HG03460 (cell line): ENCODE results near the gene MADD.

Source experiments
- ATAC-seq: cut with Tn5 transposase; IDR thresholded peaks from one replicate; pipeline ENCODE4 v1.9.1; 2021; ENCODE audit not compliant: unreplicated experiment

The MADD gene

DNA sequence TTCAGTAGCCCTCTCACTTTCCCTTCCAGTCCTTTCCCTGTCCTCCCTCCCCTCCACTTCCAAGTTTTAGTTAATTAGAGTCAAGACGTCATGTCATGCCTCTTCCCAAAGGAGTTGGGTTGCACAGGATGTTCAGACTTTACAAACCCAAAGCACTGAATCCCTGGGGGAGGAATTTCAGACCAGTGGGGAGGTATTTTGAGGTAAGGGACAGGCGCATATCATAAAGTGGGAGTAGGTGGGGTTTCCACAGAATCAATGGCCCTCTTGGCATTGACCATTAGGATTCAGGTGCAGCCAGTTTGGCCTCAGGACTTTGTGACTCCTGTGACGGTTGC lies 20.6 kb upstream of the MADD start:
- no peak for ATAC-seq

DNA sequence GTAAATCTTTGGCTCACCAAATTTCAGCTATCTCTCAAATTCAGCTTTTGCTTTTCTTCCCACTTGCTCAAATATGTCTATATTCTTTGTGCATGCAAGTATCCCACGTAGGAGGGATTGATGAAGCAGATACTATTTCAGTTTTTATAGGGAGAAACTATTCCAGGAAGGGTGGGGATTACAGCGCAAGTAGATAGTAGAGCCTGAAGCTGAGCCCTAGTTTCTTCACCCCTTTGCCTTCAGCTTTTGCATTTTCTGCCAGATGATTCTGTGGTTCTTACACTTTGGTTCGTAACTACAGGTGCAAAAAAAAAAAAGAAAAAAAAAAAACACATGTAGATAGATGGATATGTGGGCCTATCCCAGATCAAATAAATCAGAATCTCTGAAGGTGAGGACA lies 18.2 kb upstream of the MADD start:
- no peak for ATAC-seq

DNA sequence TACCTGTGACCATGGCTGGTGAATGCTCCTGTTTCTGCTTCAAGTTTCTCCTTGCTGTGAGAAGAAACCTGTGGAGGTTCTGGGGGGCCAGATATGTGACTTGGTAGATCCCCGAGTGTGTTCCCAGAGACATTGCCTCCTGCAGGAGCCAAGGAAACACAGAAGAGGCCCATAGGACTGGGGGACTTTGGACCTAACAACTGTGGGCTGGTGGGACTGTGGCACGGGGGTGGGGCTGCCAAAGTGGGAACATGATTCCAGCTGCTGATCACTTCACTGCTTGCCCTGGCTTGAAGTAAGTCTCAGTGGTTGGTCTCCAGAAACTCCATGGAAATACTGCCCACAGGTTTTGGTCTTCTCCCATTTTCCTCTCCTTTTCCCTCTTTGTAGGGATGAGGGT lies 16.3 kb upstream of the MADD start:
- ATAC-seq, result no peak

DNA sequence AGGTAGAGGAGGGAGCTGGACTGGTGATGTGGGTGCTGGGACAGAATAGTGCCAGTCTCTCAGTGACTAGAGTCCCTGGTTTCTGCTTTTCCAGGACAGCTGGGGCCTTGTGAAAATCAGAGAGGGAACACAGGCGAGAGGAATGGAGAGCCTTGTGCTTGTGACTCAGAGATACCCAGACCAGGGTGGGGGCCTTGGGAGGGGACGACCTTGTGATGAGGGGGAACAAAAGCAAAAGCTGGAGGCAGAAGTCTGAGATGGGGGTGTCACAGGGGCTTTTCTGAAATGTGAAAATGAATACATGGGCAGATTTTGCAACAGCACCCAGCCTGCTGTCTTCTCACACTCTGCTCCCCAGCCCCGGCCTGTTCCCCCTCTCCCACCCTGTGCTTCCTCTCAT lies 15.5 kb upstream of the MADD start:
- no peak for ATAC-seq

DNA sequence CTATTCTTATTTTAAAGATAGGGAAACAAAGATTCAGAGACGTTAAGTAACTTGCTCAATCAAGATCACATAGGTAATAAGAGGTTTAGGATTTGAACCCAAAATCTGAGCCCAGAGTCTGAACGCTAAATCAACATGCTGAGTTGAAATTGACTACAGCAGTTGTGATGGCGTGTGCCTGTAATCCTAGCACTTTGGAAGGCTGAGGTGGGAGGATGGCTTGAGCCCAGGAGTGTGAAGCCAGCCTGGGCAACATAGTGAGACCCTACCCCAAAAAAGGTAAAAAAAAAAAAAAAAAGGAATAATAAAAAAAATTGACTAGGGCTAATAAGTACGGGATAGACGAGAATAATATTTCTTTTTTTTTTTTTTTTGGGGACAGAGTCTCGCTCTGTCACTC lies 13.6 kb upstream of the MADD start:
- no peak for ATAC-seq

DNA sequence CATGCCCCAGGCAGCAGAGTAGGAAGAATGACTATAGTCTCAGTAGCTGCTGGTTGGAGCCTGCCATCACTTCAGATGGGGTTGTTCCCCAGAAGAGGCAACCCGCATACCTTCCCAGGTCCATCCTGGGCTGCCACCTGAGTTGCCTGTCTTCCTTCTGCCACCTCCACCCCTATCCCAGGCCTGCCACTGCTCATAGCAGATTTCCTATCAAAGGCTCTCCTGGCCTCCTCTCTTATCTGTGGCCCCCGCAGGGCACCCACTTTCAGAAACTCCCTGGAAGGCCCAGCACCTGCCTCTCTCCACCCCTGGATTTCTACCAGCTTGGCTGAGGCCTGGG lies 12.8 kb upstream of the MADD start:
- ATAC-seq, result no peak

DNA sequence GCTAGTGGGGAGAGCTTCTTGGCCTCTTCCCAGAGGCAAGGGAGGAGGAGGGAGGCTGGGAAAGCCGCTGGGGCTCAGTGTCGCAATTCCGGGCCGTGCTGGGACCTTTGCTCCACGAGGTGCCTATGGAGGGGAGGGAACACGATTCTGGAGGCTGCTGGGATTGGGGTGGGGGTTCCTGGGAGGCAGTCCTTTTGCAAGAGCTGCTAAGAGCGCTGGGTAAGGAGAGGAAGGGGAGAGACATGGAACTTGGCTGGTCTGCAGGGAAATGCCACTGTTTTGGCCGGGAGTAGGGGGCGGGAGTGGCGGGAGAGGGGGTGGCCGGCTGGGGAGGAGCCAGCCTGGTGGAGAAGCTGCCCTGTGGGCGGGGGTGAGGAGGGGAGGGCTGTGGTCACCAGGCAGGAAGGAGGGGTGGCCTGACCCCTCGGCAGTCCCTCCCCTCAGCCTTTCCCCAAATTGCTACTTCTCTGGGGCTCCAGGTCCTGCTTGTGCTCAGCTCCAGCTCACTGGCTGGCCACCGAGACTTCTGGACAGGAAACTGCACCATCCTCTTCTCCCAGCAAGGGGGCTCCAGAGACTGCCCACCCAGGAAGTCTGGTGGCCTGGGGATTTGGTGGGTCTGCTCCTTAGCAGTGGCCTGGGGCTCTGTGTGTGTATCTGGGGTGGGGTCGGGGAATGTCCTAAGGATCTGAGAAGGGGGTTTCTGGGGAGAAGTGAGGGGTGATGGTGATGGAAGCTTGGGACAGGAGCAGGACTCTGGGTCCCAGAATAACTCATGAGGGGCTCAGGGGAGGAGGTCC lies 12.2 kb upstream of the MADD start, which contains the start of gene NR1H3:
NR1H3 (plus strand) TSS at position 480 of the 800 bp plus-strand sequence. CDS start 1,221 bp downstream, outside the sequence.
- no peak for ATAC-seq

DNA sequence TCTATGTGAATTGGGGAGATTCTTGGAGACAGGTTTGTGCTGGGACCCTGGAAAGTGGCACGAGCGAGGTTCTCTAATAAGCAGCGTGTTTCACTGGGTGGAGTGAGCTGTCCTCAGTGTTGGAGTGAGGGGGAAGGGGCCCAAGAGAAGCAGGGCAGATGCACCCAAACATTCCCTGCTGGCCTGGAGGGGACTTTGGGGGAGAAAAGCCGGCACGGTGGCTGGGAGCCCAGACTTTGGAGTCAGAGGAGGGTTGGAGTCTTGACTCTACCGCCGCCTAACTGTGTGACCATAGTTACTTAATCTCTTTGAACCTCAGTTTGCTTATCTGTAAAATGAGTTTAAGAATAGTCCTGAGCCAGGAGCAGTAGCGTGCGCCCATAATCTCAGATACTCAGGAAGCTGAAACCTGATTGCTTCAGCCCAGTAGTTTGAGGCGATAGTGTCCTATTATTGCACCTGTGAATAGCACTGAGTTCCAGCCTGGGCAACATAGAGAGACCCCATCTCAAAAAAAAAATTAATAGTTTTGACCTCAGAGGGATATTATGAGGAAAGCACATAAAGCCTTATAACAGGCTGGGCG lies 11.5 kb upstream of the MADD start:
- ATAC-seq, result no peak

DNA sequence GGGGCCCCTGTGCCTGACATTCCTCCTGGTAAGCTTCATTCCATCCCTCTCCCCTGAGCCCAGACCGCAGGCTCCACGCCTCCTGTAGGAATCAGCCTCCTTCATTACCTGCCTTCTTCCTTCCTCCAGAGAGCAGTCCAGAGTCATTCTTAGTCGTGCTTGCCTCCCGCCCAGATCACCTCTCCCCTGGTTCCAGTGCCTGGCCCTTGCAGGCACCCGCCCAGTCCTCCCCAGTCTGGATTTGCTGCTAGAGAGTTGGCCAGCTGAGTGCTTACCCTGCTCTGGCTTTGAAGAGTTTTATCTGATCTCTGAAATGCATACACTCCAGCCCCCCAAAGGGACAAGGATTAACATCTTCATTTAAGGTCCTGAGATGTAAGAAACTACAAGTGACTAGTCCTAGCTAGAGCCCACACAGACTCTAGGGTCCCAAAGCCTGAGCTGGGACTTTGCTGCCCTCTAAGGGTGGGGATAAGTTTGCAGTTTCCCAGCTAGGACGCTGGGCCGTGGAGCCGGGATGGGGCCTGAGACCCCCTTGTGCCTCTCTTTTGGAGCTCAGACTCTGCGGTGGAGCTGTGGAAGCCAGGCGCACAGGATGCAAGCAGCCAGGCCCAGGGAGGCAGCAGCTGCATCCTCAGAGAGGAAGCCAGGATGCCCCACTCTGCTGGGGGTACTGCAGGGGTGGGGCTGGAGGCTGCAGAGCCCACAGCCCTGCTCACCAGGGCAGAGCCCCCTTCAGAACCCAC lies 10.5 kb upstream of the MADD start:
- no peak for ATAC-seq

DNA sequence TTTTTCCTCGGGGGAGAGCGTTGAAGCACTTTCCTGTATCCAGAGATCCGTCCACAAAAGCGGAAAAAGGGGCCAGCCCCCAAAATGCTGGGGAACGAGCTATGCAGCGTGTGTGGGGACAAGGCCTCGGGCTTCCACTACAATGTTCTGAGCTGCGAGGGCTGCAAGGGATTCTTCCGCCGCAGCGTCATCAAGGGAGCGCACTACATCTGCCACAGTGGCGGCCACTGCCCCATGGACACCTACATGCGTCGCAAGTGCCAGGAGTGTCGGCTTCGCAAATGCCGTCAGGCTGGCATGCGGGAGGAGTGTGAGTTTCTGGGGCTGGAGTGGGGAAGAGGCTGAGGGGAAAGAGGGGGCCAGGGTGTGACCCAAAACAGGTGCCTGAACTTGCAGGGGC lies 9.6 kb upstream of the MADD start:
- ATAC-seq, result no peak

DNA sequence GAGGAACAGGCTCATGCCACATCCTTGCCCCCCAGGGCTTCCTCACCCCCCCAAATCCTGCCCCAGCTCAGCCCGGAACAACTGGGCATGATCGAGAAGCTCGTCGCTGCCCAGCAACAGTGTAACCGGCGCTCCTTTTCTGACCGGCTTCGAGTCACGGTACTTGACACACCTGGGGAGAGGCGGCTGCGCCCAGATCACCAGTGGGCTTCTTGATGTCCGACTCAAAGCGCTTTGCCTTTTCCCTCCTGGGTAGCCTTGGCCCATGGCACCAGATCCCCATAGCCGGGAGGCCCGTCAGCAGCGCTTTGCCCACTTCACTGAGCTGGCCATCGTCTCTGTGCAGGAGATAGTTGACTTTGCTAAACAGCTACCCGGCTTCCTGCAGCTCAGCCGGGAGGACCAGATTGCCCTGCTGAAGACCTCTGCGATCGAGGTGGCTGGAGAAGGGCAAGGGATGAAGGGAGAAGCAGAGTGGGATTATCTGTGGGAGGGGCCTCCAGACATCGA lies 8.6 kb upstream of the MADD start:
- no peak for ATAC-seq

DNA sequence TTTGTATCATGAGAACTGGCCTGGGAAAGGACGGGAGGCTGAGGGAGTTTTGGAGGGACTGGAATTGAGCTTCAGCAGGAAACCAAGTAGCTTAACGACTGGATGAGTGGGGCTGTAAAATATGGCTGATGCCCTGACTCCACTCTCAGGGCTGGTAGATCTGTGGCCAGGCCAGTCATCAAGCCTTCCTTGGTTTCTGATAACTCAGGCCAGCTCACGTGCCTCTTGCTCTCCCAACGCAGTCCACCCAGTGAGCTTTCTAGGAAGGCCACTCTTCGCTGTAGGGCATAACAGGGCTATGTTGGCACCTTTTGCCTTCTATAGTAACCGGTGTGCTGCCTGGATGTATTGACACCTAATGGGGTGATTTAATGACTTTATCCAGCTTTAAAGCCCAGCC lies 5.8 kb upstream of the MADD start:
- no peak for ATAC-seq

DNA sequence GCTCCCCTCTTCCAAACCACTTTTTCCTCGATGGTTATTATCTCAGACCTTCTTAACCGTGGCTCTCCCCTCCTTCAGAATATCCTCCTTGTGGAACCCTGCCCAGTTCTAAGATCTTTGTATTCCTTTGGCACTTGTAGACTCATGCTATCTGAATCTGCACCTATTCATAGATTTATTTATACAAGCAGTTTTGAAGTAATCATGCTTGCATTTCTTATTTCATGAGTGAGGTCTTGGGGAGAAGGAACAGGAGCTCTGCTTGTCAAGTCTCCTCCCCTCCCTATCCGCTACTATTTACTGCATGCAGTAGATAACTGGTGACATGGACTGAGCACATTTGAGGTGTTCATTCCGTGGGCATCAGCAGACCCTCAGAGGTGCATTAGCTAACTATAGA lies 5.4 kb upstream of the MADD start:
- ATAC-seq, result no peak

DNA sequence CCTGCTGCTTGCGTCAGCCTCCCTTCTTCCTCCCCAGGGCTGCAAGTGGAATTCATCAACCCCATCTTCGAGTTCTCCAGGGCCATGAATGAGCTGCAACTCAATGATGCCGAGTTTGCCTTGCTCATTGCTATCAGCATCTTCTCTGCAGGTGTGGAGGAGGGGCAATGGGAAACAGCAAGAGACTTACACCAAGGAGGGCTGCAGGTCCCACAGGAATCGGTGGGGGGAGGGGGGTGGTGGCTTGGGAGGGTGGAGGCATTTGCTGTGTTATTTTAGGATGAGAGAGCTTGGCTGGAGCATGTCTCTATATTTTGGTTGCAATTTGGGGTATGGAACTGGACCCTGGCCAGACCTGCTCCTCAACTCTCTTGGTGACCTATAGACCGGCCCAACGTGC lies 2.1 kb upstream of the MADD start:
- ATAC-seq, result no peak

DNA sequence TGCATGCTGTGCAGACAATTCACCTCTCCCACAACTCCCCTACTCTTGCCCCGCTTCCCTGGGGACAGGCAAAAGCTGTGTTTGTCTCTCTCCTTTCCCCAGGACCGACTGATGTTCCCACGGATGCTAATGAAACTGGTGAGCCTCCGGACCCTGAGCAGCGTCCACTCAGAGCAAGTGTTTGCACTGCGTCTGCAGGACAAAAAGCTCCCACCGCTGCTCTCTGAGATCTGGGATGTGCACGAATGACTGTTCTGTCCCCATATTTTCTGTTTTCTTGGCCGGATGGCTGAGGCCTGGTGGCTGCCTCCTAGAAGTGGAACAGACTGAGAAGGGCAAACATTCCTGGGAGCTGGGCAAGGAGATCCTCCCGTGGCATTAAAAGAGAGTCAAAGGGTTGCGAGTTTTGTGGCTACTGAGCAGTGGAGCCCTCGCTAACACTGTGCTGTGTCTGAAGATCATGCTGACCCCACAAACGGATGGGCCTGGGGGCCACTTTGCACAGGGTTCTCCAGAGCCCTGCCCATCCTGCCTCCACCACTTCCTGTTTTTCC lies 1.4 kb upstream of the MADD start:
- no peak for ATAC-seq

DNA sequence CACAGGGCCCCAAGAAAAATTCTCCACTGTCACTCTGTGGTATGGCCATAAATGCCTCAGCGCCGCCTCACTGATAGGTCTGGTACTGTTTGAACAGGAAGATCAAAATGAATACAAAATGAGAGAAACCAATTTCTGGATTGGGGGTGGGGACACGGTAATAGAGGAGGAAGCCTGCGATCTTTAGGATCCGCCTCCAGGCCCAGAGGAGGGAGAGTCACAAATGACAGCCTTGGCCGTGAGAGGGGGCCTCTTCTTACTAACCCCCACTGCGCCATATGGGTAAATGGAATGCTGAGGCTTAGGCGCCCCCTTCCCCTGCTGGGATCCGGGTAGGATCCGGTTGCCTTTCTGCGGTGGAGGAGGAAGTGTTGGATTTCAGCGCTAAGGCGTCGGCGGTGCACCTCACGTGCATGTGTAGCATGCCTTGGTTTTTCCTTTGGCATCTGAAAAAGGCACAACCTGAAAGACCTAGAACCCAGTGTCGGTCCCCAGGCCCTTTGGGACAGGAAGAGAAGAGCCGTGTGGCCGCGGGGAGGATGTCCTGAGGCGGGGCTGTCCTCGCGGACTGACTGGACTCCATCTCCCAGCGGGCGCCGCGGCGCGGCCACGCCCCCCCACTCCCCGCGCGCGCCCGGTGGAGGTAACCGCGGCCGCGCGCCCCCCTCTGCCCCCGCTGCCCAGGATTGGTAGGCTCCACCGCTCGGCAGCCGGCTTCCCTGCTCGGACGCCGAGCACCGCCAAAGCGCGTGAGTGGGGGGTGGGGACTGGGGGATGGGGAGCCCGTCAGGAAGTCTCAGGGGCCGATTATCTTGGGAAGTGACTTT lies 718 bp upstream of the MADD start:
- ATAC-seq, result peak; percentile 49

DNA sequence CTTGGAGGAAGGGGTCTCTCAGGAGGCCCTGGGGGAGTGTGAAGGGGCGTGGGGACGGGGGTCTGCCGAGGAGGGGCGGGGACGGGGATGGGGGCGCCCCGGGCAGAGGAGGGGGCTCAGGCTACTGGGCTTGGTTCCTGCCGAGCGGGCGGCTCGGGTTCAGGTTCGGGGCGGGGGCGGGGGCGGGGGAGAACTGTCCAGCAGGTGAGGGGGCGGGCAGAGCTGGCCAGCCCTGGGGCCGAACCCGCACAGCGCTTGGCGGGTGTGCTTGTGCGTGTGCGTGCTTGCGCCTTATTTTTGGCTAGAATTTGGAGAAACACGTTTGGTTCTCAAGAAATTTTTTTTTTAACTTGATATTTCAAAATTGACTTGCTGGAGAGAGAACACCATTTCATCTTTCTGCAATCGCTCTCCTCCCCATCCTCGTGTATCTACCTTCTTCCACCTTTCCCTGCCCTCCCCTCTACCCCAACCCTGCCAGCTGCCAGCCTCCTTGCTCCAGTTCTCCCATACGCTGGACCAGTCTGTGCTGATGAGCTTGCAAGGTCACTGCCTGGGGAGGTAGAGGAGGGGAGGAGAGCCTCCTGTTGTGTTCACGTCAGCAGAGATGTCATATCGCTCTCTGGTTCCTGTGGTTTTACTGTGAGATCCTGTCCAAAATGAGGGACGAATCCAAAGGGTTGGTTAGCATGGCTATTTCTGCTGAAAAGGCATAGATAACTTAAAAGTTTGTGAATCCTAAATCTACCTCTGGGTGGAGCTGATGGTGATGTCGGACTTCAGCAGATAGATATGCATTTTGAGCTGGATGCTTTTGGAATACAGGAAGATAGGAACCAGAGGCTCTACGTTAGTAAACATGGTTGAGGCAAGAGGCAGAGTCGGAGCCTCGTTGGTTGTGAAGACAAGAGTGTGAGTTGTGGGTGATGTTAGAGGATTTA lies 668 bp downstream of the MADD start:
- no peak for ATAC-seq

DNA sequence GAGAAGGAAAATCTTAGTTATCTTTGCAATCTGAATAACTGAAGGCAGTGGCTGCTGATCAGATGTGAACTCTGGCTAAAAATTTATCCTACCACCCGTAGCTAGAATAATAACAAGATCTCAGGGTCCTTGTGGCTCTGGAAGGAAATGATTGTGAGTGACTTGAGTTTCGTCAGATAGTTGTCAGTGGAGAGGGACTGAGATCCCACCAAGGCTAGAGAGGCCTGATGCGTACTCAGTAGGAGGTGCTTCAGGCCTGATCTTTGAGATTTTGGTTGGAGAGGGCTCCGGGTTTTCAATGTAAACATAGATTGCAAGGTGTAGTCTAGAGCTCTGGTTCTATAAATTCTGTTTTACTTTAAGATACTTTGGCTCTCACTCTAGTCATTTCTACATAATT lies 1.4 kb downstream of the MADD start:
- no peak for ATAC-seq

DNA sequence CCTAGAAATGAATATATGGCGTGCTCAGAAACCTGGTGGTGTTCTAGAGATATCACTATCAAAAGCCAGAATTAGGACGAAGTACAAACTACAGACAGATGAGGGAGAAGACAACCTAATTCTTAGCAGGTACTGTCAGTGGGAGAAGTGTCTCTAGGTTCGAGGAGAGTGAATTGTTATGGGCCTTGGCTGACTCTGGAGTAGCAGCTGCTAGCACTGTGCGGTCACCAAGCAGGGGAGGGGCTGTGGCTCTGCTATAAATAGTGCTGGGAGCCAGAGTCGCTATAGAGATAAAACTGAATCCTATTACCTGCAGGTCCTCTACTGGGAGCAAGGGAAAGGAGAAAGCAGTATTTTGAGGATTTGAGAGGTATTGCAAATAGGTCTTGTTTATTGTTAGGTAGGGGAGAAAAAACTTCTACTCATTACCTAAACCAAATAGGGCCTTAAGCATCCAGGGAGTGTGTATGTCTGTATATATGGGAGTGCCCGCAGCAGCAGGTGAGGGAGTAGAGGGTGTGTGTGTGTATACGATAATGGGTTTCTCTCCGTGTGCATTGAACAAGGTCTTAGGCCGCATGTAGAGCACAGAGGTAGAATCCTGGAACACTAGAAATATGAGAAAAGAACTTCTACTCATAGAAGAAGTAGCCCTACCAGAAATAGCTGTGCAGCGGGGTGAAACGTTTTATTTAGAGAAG lies 2.2 kb downstream of the MADD start:
- ATAC-seq, result no peak
